Psoas muscle (tissue), 8 donors: ENCODE measurements around the gene EXOC2. TPM values are rescaled to one million over a fixed set of nuclear protein-coding genes. Genes with fewer than 3 reads are reported as not detected.

Source experiments
- ATAC-seq, 4 donors: fragments of 200-7000 bp; cut with Tn5 transposase; one replicate each; pipeline ENCODE4 v1.9.1; 2020; ENCODE audit warnings: moderate library complexity in 3 of 4, mild to moderate bottlenecking in 2 of 4
- DNase-seq, 2 donors: peaks; one replicate each; pipeline ENCODE4 v3.0.0-alpha.2; 2020
- H3K27ac ChIP-seq: fragments of 200-600 bp; one replicate; pipeline ENCODE4 v1.8.0; 2022
- H3K27me3 ChIP-seq, 3 donors: fragments of 200-600 bp in 1 of 3; one replicate each; pipeline versions ENCODE4 v1.6.1 to v1.8.0; 2013 to 2022; ENCODE audit warnings: low read length in 2 of 3, mild to moderate bottlenecking in 2 of 3, moderate library complexity in 1 of 3; ENCODE audit not compliant: insufficient read depth in 3 of 3
- H3K36me3 ChIP-seq, 2 donors: fragments of 200-600 bp in 1 of 2; one replicate each; pipeline versions ENCODE4 v1.6.1 to v1.8.0; 2013 to 2022; ENCODE audit warnings: low read depth in 1 of 2, mild to moderate bottlenecking in 1 of 2, moderate library complexity in 1 of 2; ENCODE audit not compliant: insufficient read depth in 1 of 2
- H3K4me1 ChIP-seq: fragments of 200-600 bp; one replicate; pipeline ENCODE4 v1.8.0; 2022
- H3K4me3 ChIP-seq: fragments of 200-600 bp; one replicate; pipeline ENCODE4 v1.8.0; 2022; ENCODE audit warnings: mild to moderate bottlenecking
- H3K9me3 ChIP-seq: fragments of 200-600 bp; one replicate; pipeline ENCODE4 v1.8.0; 2022
- WGBS, 3 donors: extraction: QIAGEN DNeasy Blood & Tissue Kit; methylation state at CpG; one replicate each; pipeline versions ENCODE4 v1.1.6 to v1.1.7; 2013; 5-methylcytosine and 5-hydroxymethylcytosine counted together
- intact Hi-C, 2 donors: fragments of 100-400 bp; cut with DNase I; formaldehyde crosslinking; loops; one replicate each; pipeline versions ENCODE4 v1.11.0 to v1.14.2; 2022
- polyA plus RNA-seq, 3 donors: library from polyadenylated mRNA; stranded (reverse); fragments of 200-250 nt; gene quantifications; one replicate each; pipeline ENCODE4 v1.2.3, GENCODE V29; 2013
- total RNA-seq, 4 donors: library from RNA; stranded (reverse); fragmentation: NEBNext Ultra II Directional in 2 of 4; extraction: Animal tissue kit (Norgen Biotek cat#: 25700) in 2 of 4; gene quantifications; one replicate each; pipeline versions ENCODE4 v1.2.1 to v1.2.4, GENCODE V29; 2021 to 2023
- TF ChIP-seq, protein P1 (sequence below): fragments of 200-600 bp; IDR thresholded peaks from one replicate; pipeline ENCODE4 v1.8.0; 2022; ENCODE audit warnings: antibody characterized with exemption
- donor health status: healthy with polysubstance abuse.
- donor health status: DM: no; HTN: no; CAD: no; lungs with moderate emphysema.
- donor health status: Bipolar disorder and iron deficiency.
- donor health status: healthy.
- donor health status: DM: yes; HTN: yes; CAD: no.
- donor health status: DM: no; HTN: no; CAD: no.
- donor health status: DM: no; HTN: no; CAD: no.
- donor health status: DM: yes; HTN: yes; CAD: no.

Gene EXOC2
- total and polyA plus RNA-seq, 7 donors: 5.7 to 15.9 (median 8.0) TPM

DNA sequence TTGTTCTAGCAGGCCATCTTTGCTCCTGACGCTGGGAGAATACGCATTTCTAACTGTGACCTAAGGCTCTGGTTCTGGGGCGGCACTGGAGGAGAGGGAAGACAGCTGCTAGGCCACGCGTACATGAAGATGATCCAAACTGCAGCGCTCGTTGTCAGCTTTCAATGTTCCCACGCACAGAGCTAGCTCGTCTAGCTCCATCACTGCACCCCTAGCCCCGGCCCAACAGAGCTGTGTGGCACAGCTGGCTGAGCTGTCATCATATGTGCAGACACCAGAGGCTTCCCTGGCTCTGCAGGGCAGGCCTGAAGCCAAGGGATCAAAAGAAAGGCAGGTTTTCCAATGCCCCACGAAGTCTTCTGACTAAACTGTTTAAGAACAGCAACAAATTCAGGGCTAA, 176.7 kb downstream of the EXOC2 start:
- intact Hi-C loops: no loop called here
- Histone ChIP-seq H3K27ac (no peak overlapping the region), H3K27me3 (no peaks in the 10 kb centered on the region), H3K4me3 (no peak overlapping the region), H3K36me3 (no peaks in the 10 kb centered on the region), H3K9me3 (peaks cover 4% of the 10 kb centered on the region), H3K4me1 (no peaks in the 10 kb centered on the region)
- ATAC-seq: no peak
- no peak for DNase-seq
- TF ChIP-seq, protein P1, sequence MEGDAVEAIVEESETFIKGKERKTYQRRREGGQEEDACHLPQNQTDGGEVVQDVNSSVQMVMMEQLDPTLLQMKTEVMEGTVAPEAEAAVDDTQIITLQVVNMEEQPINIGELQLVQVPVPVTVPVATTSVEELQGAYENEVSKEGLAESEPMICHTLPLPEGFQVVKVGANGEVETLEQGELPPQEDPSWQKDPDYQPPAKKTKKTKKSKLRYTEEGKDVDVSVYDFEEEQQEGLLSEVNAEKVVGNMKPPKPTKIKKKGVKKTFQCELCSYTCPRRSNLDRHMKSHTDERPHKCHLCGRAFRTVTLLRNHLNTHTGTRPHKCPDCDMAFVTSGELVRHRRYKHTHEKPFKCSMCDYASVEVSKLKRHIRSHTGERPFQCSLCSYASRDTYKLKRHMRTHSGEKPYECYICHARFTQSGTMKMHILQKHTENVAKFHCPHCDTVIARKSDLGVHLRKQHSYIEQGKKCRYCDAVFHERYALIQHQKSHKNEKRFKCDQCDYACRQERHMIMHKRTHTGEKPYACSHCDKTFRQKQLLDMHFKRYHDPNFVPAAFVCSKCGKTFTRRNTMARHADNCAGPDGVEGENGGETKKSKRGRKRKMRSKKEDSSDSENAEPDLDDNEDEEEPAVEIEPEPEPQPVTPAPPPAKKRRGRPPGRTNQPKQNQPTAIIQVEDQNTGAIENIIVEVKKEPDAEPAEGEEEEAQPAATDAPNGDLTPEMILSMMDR: no peak
- WGBS, 3 donors: 71 to 81% (median 74%) methylated on average over 11 of the region's 11 CpGs

- ATAC-seq: no peak
Observed at GRCh38 chr6:515267-515666, 177.7 kb downstream of the EXOC2 start.

DNA sequence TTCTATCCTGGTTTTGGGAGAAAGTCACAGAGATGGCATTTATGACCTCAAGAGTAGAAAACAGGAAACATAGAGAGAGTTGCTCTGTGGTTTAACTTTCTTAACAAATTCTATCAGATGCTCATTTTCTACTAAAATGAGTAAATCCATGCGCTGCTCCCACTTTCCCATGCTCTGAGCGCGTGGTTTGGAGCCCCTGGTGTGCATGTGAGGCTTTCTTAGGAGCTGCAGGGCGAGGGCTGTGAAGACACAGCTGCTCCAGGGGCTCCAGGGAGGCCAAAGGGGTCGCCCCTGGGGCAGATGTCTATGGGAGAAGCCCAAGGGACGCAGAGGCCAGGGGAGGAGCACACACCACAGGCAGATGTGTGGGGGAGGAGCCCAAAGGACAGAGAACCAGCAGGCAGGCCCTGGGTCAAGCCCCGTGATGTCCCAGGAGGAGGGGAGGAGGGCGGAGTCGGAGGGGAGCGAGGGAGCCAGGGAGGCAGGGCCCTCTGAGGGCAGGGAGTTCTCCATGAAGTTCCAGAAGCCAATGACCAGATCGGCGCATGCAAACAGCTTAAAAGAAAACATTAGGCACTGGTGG, 178.5 kb downstream of the EXOC2 start:
- DNase-seq (no peak), ATAC-seq (no peak)
- 78 to 84% (median 81%) methylated on average over 12 of the region's 12 CpGs for WGBS, 3 donors
- H3K4me3 ChIP-seq: no peak overlapping the region
- H3K27me3 ChIP-seq: no peaks in the 10 kb centered on the region
- intact Hi-C loops: no loop called here
- peaks cover 4% of the 10 kb centered on the region for H3K9me3 ChIP-seq
- H3K27ac ChIP-seq: no peak overlapping the region
- no peaks in the 10 kb centered on the region for H3K36me3 ChIP-seq
- TF ChIP-seq, protein P1: no peak
- H3K4me1 ChIP-seq: no peaks in the 10 kb centered on the region

More at GRCh38 chr6:515267-515666, 177.7 kb downstream of the EXOC2 start:
- TF ChIP-seq, protein P1: no peak
- no peaks in the 10 kb centered on the region for H3K36me3 ChIP-seq
- WGBS, 3 donors: 88 to 90% (median 89%) methylated on average over 11 of the region's 11 CpGs
- no peaks in the 10 kb centered on the region for H3K4me1 ChIP-seq
- peaks cover 4% of the 10 kb centered on the region for H3K9me3 ChIP-seq
- no peak overlapping the region for H3K4me3 ChIP-seq
- no peaks in the 10 kb centered on the region for H3K27me3 ChIP-seq
- H3K27ac ChIP-seq: no peak overlapping the region
- intact Hi-C loops: no loop called here
- no peak for DNase-seq

DNA sequence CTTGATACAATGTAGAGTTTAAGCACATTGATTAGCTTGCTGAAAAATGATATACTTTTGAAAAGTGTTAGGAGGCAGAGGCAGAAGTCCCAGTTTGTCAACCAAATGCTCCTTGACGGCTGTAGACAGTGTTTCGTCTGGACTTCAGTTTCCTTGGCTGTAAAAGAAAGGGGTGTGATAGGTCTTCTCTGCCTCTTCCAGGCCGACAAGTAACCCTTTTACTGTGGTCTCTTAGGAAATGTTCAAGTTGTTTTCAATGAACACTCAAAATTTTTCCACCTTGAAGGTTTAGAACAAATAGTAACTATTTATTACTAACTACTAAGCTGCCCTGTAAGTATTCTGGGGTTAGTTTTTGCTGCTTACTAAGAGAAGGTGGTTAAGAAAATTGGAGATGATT, 179.0 kb downstream of the EXOC2 start:
- no peak for ATAC-seq
- WGBS, 3 donors: 92 to 97% (median 93%) methylated on average over 3 of the region's 3 CpGs
- no peak for DNase-seq

More for the DNA sequence above, 179.0 kb downstream of the EXOC2 start:
- TF ChIP-seq, protein P1: no peak
- Histone ChIP-seq H3K9me3 (peaks cover 4% of the 10 kb centered on the region), H3K27ac (no peak overlapping the region), H3K4me1 (no peaks in the 10 kb centered on the region), H3K27me3 (no peaks in the 10 kb centered on the region), H3K4me3 (no peak overlapping the region), H3K36me3 (no peaks in the 10 kb centered on the region)
- intact Hi-C loops: no loop called here
